Activated naive CD4-positive, alpha-beta T cell treated with anti-CD3 and anti-CD28 coated beads for 36 hours (primary cell): ENCODE results near the gene PARD3B. TPM values are rescaled to one million over a fixed set of nuclear protein-coding genes. Genes with fewer than 3 reads are reported as not detected.

Experiments used
- CTCF ChIA-PET: fragments of 350-600 bp; sonication (Branson Sonifier 250); formaldehyde crosslinking; loops from one replicate; lab custom pipeline; 2021; ENCODE audit warnings: antibody characterized with exemption; lab: Charles Lee
- DNase-seq: peaks from one replicate; pipeline ENCODE4 v3.0.0-alpha.2; 2020
- H3K27ac Mint-ChIP-seq: one replicate; pipeline ENCODE4 v1.8.0; 2021; ENCODE audit warnings: mild to moderate bottlenecking, mixed read lengths
- H3K27me3 Mint-ChIP-seq: one replicate; pipeline ENCODE4 v1.8.0; 2021; ENCODE audit warnings: low read depth, mixed read lengths
- H3K36me3 Mint-ChIP-seq: one replicate; pipeline ENCODE4 v1.8.0; 2021; ENCODE audit warnings: low read depth, mixed read lengths
- H3K4me1 Mint-ChIP-seq: one replicate; pipeline ENCODE4 v1.8.0; 2021; ENCODE audit warnings: low read depth, mixed read lengths
- H3K4me3 Mint-ChIP-seq: one replicate; pipeline ENCODE4 v1.8.0; 2021; ENCODE audit warnings: mild to moderate bottlenecking, moderate library complexity, mixed read lengths
- H3K9me3 Mint-ChIP-seq: one replicate; pipeline ENCODE4 v1.8.0; 2021; ENCODE audit warnings: mixed read lengths
- intact Hi-C: fragments of 100-400 bp; cut with micrococcal nuclease; formaldehyde crosslinking; loops from one replicate; pipeline ENCODE4 v1.15.1; 2023
- total RNA-seq, 2 experiments: library from RNA; stranded (reverse); gene quantifications; one replicate each; pipeline ENCODE4 v1.2.3, GENCODE V29; 2021

The PARD3B gene
- total RNA-seq, 2 experiments from 2014 or later = 0.15 to 0.43 TPM

- Mint-ChIP-seq H3K4me3 (no peak overlapping the region), H3K27me3 (no peaks in the 10 kb centered on the region), H3K4me1 (peaks cover 34% of the 10 kb centered on the region), H3K27ac (no peak overlapping the region), H3K9me3 (no peaks in the 10 kb centered on the region), H3K36me3 (no peaks in the 10 kb centered on the region)
- CTCF ChIA-PET = no interaction called here
- no peak for DNase-seq
- intact Hi-C loops = no loop called here
Observed at GRCh38 chr2:204972606-204973336, 427.5 kb downstream of the PARD3B start.

DNA sequence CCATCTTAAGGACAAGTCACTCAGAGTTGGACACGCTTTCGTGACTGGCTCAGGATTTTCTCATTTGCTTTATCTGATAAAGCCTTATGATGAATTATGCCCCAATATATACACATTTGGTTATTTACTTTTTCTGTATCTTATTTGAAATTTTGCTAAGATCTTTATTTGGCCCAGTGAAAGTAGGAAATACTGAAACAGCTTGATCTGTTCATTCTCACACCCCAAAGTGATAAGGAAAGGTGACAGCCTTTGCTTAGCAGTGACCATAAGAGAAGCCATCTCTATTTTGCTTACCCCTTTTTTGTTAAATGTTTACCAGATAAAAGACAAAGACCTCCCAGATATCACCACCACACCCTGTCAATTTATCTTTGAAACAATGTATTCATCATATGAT lies 428.3 kb downstream of the PARD3B start:
- intact Hi-C loops = no loop called here
- H3K36me3 Mint-ChIP-seq = no peaks in the 10 kb centered on the region
- DNase-seq = no peak
- CTCF ChIA-PET = no interaction called here
- H3K27me3 Mint-ChIP-seq = no peaks in the 10 kb centered on the region
- no peak overlapping the region for H3K4me3 Mint-ChIP-seq
- no peak overlapping the region for H3K27ac Mint-ChIP-seq
- H3K4me1 Mint-ChIP-seq = peaks cover 26% of the 10 kb centered on the region
- H3K9me3 Mint-ChIP-seq = no peaks in the 10 kb centered on the region

DNA sequence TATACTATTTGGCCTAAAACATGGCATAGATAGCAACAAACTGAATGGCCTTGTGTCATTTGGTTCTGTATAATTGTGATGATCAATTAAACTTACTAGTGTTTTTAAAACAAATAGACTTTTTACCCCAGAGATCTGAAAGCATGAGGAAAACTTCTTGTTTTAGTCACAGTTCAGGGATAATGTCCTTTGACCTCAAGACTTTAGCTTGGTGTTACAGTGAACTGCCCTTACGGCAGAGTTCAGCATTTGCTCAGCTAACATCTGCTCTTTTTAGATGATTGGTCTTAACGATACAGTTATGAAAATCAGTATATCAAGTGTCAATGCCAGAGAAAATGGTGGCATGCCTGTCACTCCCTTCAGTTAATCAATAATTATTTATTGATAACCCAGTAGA lies 429.2 kb downstream of the PARD3B start:
- no peak overlapping the region for H3K4me3 Mint-ChIP-seq
- no peak for DNase-seq
- CTCF ChIA-PET = no interaction called here
- H3K4me1 Mint-ChIP-seq = peaks cover 22% of the 10 kb centered on the region
- intact Hi-C loops = no loop called here
- H3K27me3 Mint-ChIP-seq = no peaks in the 10 kb centered on the region
- peaks cover 2% of the 10 kb centered on the region for H3K9me3 Mint-ChIP-seq
- H3K27ac Mint-ChIP-seq = no peak overlapping the region
- H3K36me3 Mint-ChIP-seq = no peaks in the 10 kb centered on the region

DNA sequence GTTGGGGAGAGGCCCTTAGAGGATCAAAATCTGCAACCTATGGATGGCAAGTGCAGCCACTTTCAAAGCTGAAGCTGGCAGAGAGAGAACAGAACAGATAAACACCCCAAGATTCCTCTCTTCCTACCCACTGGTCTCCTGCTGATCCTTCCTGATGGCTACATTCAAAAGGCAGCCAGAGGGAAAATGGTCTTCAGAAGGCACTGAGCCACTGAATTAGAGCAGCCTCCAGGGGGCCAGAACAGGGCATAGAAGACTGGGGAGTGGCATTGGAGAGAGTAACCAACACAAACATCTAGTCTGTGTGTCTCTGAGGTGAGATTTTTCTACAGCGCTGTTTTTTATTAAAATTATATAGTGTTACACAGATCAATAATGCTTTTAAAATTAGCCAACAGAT lies 432.6 kb downstream of the PARD3B start:
- H3K27ac Mint-ChIP-seq = no peak overlapping the region
- intact Hi-C loops = no loop called here
- no peaks in the 10 kb centered on the region for H3K27me3 Mint-ChIP-seq
- H3K4me3 Mint-ChIP-seq = no peak overlapping the region
- CTCF ChIA-PET = no interaction called here
- no peaks in the 10 kb centered on the region for H3K36me3 Mint-ChIP-seq
- peaks cover 2% of the 10 kb centered on the region for H3K9me3 Mint-ChIP-seq
- no peak for DNase-seq
- H3K4me1 Mint-ChIP-seq = peaks cover 13% of the 10 kb centered on the region

GRCh38 chr2:204982303-204982702 lies 437.0 kb downstream of the PARD3B start:
- H3K27ac Mint-ChIP-seq = no peak overlapping the region
- peaks cover 12% of the 10 kb centered on the region for H3K4me1 Mint-ChIP-seq
- H3K4me3 Mint-ChIP-seq = no peak overlapping the region
- peak; percentile 26 for DNase-seq
- peaks cover 2% of the 10 kb centered on the region for H3K9me3 Mint-ChIP-seq
- intact Hi-C loops = no loop called here
- no peaks in the 10 kb centered on the region for H3K36me3 Mint-ChIP-seq
- CTCF ChIA-PET = no interaction called here
- H3K27me3 Mint-ChIP-seq = no peaks in the 10 kb centered on the region

- CTCF ChIA-PET = no interaction called here
- Mint-ChIP-seq H3K4me3 (no peak overlapping the region), H3K27me3 (no peaks in the 10 kb centered on the region), H3K9me3 (no peaks in the 10 kb centered on the region), H3K4me1 (peaks cover 12% of the 10 kb centered on the region), H3K36me3 (no peaks in the 10 kb centered on the region), H3K27ac (no peak overlapping the region)
- no peak for DNase-seq
- intact Hi-C loops = no loop called here
Observed at GRCh38 chr2:204984518-204984917, 439.2 kb downstream of the PARD3B start.

GRCh38 chr2:204986641-204987040 lies 441.4 kb downstream of the PARD3B start:
- Mint-ChIP-seq H3K9me3 (no peaks in the 10 kb centered on the region), H3K4me1 (peaks cover 11% of the 10 kb centered on the region), H3K36me3 (no peaks in the 10 kb centered on the region), H3K27me3 (no peaks in the 10 kb centered on the region), H3K27ac (no peak overlapping the region), H3K4me3 (no peak overlapping the region)
- CTCF ChIA-PET = no interaction called here
- intact Hi-C loops = no loop called here
- no peak for DNase-seq

DNA sequence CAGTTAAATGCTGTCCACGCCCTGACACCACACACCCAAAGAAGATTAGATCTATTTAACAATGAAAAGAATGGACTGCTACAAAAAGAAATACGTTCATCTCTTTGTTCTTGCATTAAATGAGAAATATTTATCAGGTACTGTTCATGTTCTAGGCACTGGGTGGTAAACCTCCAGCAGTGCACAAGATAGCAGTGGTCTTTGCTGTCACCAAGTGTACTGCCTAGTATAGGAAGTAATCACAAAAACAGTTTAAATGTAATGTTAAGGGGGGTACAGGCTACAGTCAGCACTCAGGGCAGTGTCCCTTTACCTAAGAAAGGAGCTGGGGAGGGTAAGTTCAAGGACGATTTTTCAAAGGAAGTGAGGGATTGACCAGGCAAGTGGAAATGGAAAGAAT lies 443.6 kb downstream of the PARD3B start:
- intact Hi-C loops = no loop called here
- Mint-ChIP-seq H3K36me3 (no peaks in the 10 kb centered on the region), H3K9me3 (no peaks in the 10 kb centered on the region), H3K4me3 (no peak overlapping the region), H3K27ac (no peak overlapping the region), H3K4me1 (no peaks in the 10 kb centered on the region), H3K27me3 (no peaks in the 10 kb centered on the region)
- CTCF ChIA-PET = no interaction called here
- DNase-seq = no peak

DNA sequence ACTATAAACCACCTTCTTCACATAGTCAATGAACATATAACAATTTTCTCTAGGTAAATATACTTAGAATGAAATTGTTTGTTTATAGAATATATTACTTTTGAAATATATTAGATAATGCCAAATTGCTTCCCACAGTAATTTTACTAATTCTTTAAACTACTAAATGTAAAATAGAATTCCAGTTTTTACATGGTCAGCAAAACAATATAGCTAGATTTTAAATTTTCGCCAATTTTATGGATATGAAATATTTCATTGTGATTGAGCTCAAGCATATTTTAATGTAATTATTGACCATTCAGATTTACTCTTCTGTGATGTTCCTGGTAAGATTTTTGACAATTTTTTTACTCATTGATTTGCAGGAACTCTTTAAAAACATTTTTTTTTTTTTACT lies 444.6 kb downstream of the PARD3B start:
- no peak overlapping the region for H3K4me3 Mint-ChIP-seq

DNA sequence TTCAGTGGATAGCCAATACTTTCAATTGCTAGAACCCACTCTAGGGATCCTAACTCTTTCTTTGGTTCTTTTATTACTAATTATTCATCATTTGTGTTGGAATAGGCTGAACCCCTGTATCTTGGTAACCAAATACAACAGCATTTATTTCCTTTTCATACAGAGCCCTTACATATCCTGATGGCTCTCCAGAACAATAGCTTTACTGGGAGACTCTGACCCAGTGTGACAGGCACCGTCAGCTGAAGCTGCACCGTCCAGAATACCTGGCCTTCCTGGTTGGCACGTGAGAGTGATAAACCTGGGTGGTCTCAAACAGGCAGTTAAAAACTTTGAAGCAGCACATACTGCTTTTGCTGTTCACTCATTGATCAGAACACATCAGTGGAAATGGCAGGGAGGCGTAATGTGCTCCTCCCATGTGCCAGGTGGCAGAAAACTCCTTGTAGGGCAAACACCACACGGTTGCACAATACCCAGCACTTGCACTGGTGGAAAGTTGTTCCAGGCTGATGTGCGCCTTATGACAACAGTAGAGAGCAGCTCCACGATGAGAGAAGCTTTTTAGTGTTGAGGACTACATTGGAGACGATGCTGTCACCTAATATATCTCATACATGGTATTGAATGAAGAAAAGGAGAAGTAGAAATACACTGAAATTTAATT lies 456.2 kb downstream of the PARD3B start:
- Mint-ChIP-seq H3K9me3 (peaks cover 7% of the 10 kb centered on the region), H3K27ac (no peak overlapping the region), H3K36me3 (peaks cover 4% of the 10 kb centered on the region), H3K4me1 (peaks cover 18% of the 10 kb centered on the region), H3K4me3 (no peak overlapping the region), H3K27me3 (no peaks in the 10 kb centered on the region)
- CTCF ChIA-PET = interaction anchor here (0.7 kb wide), 1 partner anchor 242 kb away, joined by 3 read pairs; no protein-coding TSS in a partner anchor
- intact Hi-C loops = no loop called here
- DNase-seq = no peak

More for the DNA sequence above, 444.6 kb downstream of the PARD3B start:
- no peaks in the 10 kb centered on the region for H3K9me3 Mint-ChIP-seq
- H3K36me3 Mint-ChIP-seq = no peaks in the 10 kb centered on the region
- intact Hi-C loops = no loop called here
- DNase-seq = no peak
- H3K4me1 Mint-ChIP-seq = no peaks in the 10 kb centered on the region
- H3K27me3 Mint-ChIP-seq = no peaks in the 10 kb centered on the region
- CTCF ChIA-PET = interaction anchor here (0.7 to 1.1 kb wide), 3 partner anchors 115 to 444 kb away, joined by 3 to 4 read pairs (median 4); no protein-coding TSS in a partner anchor
- H3K27ac Mint-ChIP-seq = no peak overlapping the region

DNA sequence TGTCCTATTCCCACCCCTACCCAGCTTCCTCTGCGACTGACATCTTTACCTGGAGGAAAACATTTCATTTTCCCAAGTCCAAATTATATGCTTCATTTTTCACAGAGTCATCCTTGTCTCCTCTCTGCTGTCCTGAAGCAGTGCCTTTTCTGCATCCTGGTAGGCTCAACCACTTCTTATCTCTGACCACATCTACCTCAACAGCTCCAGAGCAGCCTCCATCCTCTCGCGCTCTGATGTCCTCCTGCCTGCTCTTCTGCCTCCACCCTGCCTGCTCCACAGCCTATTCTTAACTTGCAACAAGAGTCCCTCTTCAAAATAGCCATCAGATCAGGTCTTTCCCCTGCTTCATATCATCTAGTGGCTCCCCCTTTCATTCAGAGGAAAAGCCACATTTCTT lies 457.1 kb downstream of the PARD3B start:
- Mint-ChIP-seq H3K4me1 (peaks cover 24% of the 10 kb centered on the region), H3K4me3 (no peak overlapping the region), H3K27me3 (no peaks in the 10 kb centered on the region), H3K36me3 (peaks cover 4% of the 10 kb centered on the region), H3K27ac (no peak overlapping the region), H3K9me3 (peaks cover 5% of the 10 kb centered on the region)
- intact Hi-C loops = no loop called here
- DNase-seq = no peak
- CTCF ChIA-PET = no interaction called here

- DNase-seq = no peak
- peaks cover 5% of the 10 kb centered on the region for H3K9me3 Mint-ChIP-seq
- H3K27me3 Mint-ChIP-seq = no peaks in the 10 kb centered on the region
- peaks cover 4% of the 10 kb centered on the region for H3K36me3 Mint-ChIP-seq
- H3K4me1 Mint-ChIP-seq = peaks cover 26% of the 10 kb centered on the region
- intact Hi-C loops = no loop called here
- no peak overlapping the region for H3K4me3 Mint-ChIP-seq
- H3K27ac Mint-ChIP-seq = no peak overlapping the region
- CTCF ChIA-PET = no interaction called here
Observed at GRCh38 chr2:205003288-205003687, 458.0 kb downstream of the PARD3B start.

DNA sequence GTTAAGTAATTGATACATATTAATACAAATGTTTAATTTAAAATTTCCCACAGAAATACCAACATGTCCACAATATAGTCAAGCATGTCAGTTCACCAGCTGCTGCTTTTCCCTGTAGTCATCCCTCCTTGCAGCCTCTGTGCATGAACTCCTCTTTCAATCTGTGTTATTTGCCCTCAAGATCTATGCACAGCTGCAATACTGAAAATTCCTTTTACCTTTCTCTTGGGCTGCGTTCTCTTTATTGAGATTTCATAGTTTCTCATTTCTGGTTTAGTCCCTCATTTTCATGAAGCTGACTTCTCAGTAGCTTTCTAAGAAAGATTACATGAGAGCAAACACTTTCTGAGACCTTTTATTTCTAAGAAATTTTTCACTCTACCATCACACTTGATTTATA lies 464.9 kb downstream of the PARD3B start:
- Mint-ChIP-seq H3K36me3 (peaks cover 4% of the 10 kb centered on the region), H3K9me3 (peaks cover 5% of the 10 kb centered on the region), H3K27ac (no peak overlapping the region), H3K4me3 (no peak overlapping the region), H3K27me3 (no peaks in the 10 kb centered on the region), H3K4me1 (peaks cover 16% of the 10 kb centered on the region)
- no peak for DNase-seq
- intact Hi-C loops = no loop called here
- CTCF ChIA-PET = no interaction called here
